ENCODE measurements around the gene RRBP1.

RRBP1 gene

GRCh38 chr20:17614812-17615644, 67.0 kb downstream of the RRBP1 start:
- Histone ChIP-seq H4K8ac (ENCODE audit: low read depth, low read length) (no peak overlapping the region), H4K5ac (ENCODE audit: low read length) (no peak overlapping the region), H3K79me1 (ENCODE audit: low read length) (no peaks in the 10 kb centered on the region), H3K4me3 (ENCODE audit: low read length) (no peak overlapping the region), H3K56ac (ENCODE audit: low read length) (no peak overlapping the region), H3K18ac (ENCODE audit: low read length) (no peak overlapping the region), H2AK5ac (ENCODE audit: low read length) (no peak overlapping the region), H3K4me1 (ENCODE audit: control insufficient read depth, low read depth, low read length) (no peaks in the 10 kb centered on the region), H3K27me3 (ENCODE audit: insufficient read depth, low read length, poor library complexity) (no peaks in the 10 kb centered on the region), H3K79me2 (ENCODE audit: control insufficient read depth, insufficient read depth, low read length) (no peaks in the 10 kb centered on the region), H2BK15ac (replicated peaks; ENCODE audit: low read depth) (no peak overlapping the region), H3K27ac (ENCODE audit: low read depth, low read length) (no peak overlapping the region), H3K36me3 (ENCODE audit: control insufficient read depth, insufficient read depth, low read length) (peaks cover 18% of the 10 kb centered on the region), H3K4ac (ENCODE audit: low read depth, low read length) (no peak overlapping the region), H2BK5ac (ENCODE audit: low read length) (no peak overlapping the region), H3K9ac (ENCODE audit: low read length) (no peak overlapping the region), H3K4me2 (ENCODE audit: low read length) (no peak overlapping the region), H2BK120ac (ENCODE audit: low read depth, low read length) (no peak overlapping the region), H3K23ac (ENCODE audit: low read length) (no peak overlapping the region)
- no CpG with 5 or more reads among the region's 32 CpGs for WGBS (ENCODE audit: extremely low coverage, insufficient coverage, low lambda C conversion rate)
- no peak for DNase-seq

GRCh38 chr20:17614176-17614811, 67.7 kb downstream of the RRBP1 start:
- Histone ChIP-seq H2AK5ac (ENCODE audit: low read length) (no peak overlapping the region), H3K23ac (ENCODE audit: low read length) (no peak overlapping the region), H3K27ac (ENCODE audit: low read depth, low read length) (no peak overlapping the region), H3K56ac (ENCODE audit: low read length) (no peak overlapping the region), H2BK120ac (ENCODE audit: low read depth, low read length) (no peak overlapping the region), H3K4ac (ENCODE audit: low read depth, low read length) (no peak overlapping the region), H3K79me1 (ENCODE audit: low read length) (no peaks in the 10 kb centered on the region), H2BK15ac (replicated peaks; ENCODE audit: low read depth) (no peak overlapping the region), H3K27me3 (ENCODE audit: insufficient read depth, low read length, poor library complexity) (no peaks in the 10 kb centered on the region), H4K8ac (ENCODE audit: low read depth, low read length) (no peak overlapping the region), H2BK5ac (ENCODE audit: low read length) (no peak overlapping the region), H3K9ac (ENCODE audit: low read length) (no peak overlapping the region), H3K18ac (ENCODE audit: low read length) (no peak overlapping the region), H3K4me3 (ENCODE audit: low read length) (no peak overlapping the region), H3K36me3 (ENCODE audit: control insufficient read depth, insufficient read depth, low read length) (peaks cover 14% of the 10 kb centered on the region), H3K4me1 (ENCODE audit: control insufficient read depth, low read depth, low read length) (no peaks in the 10 kb centered on the region), H3K79me2 (ENCODE audit: control insufficient read depth, insufficient read depth, low read length) (no peaks in the 10 kb centered on the region), H4K5ac (ENCODE audit: low read length) (no peak overlapping the region), H3K4me2 (ENCODE audit: low read length) (no peak overlapping the region)
- no CpG with 5 or more reads among the region's 20 CpGs for WGBS (ENCODE audit: extremely low coverage, insufficient coverage, low lambda C conversion rate)
- DNase-seq, result no peak

DNA sequence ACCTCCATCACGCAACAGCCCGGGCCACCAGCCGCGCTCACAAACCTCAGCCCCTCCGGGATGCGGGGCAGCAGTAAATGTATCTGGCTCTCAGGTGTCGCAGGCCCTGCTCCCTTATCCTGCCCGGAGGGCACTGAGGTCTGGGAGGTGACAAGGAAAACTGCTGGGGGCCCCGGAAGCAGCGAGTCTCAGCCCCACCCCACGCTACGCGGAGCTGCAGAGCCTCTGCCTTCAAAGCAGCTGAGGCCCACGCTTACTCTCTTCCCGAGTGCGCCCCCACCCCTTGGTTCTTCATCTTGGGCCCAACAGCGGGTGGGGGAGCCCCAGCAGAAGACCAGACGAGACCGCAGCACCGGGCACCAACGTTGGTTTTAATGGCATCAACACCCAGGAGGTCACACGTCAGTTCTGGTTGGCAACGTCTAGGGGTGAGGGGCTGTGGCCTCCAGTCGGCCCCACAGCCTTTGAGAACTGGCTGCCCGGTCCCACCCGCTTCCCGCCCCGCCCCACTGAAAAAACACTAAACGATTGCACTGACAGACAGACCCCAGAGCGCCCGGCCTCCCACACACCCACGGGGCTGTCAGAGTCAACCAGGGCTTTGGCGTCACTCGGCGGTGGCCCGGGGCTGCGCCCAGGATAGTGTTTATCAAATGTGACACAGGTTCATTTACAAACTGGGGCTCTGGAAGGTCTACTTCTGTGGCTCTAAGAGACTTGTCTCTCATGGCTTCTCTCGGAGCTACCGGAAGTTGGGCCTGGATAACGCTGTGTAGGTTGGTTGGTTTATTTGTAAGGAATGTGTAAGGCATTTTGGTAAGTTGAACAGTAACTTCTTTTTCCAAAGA, 68.5 kb downstream of the RRBP1 start:
- Histone ChIP-seq H3K56ac (ENCODE audit: low read length) (no peak overlapping the region), H3K79me1 (ENCODE audit: low read length) (no peaks in the 10 kb centered on the region), H3K4me3 (ENCODE audit: low read length) (no peak overlapping the region), H2BK120ac (ENCODE audit: low read depth, low read length) (no peak overlapping the region), H2BK5ac (ENCODE audit: low read length) (no peak overlapping the region), H4K8ac (ENCODE audit: low read depth, low read length) (no peak overlapping the region), H3K18ac (ENCODE audit: low read length) (no peak overlapping the region), H3K79me2 (ENCODE audit: control insufficient read depth, insufficient read depth, low read length) (no peaks in the 10 kb centered on the region), H3K9ac (ENCODE audit: low read length) (no peak overlapping the region), H2AK5ac (ENCODE audit: low read length) (no peak overlapping the region), H3K36me3 (ENCODE audit: control insufficient read depth, insufficient read depth, low read length) (peaks cover 14% of the 10 kb centered on the region), H3K23ac (ENCODE audit: low read length) (no peak overlapping the region), H3K4me1 (ENCODE audit: control insufficient read depth, low read depth, low read length) (no peaks in the 10 kb centered on the region), H3K27me3 (ENCODE audit: insufficient read depth, low read length, poor library complexity) (no peaks in the 10 kb centered on the region), H3K4ac (ENCODE audit: low read depth, low read length) (no peak overlapping the region), H3K4me2 (ENCODE audit: low read length) (no peak overlapping the region), H2BK15ac (replicated peaks; ENCODE audit: low read depth) (no peak overlapping the region), H4K5ac (ENCODE audit: low read length) (no peak overlapping the region), H3K27ac (ENCODE audit: low read depth, low read length) (no peak overlapping the region)
- DNase-seq, result no peak
- no CpG with 5 or more reads among the region's 40 CpGs for WGBS (ENCODE audit: extremely low coverage, insufficient coverage, low lambda C conversion rate)

DNA sequence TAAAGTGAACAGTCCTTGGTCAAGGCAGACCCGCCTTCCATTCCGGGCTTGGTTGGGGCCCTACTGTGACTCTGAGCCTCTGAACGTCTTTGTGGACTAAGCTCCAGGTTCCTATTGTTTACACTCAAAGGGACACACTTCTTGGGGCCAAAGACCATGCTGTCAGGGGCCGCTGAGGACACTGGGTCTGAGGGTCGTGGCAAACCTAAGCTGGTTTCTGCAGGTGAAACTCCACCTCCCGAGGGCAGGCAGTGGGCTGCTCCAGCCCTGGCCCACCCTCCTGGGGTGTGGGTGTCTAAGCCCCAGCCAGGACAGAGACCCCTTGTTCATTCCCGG, 69.1 kb downstream of the RRBP1 start:
- WGBS (ENCODE audit: extremely low coverage, insufficient coverage, low lambda C conversion rate), result no CpG with 5 or more reads among the region's 7 CpGs

DNA sequence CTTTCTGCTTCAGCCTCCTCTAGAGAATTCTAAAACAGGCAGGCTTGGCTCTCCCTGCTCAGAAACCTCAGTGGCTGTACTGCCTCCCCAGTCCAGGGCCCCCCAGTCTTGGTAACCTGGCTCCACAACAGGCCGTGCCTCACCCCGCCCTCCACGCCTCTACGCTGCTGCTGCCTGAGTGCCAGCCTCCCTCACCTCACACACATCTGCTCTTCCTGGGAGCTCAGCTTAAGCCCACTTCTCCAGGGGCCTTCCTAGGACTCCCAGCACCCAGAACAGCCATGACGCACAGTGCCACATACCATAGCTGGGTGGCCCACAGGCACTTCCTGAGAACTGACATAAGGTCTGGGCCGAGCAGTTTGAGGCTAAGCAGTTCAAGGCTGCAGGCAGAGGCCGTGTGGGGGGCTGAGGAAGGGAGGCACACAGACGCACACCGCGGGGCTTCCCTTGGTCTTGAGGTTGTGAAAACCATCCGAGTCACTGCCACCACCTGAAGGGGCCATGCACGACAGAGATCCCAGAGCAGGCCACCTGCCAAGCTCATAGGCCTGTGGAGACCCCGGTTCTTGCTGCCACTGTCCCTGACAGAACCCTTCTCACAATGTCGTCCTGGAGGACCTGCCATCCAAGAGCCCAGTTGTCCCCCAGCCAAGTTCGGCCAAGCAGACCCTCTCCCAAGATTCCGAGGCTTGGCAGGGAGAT, 69.6 kb downstream of the RRBP1 start:
- Histone ChIP-seq H3K36me3 (ENCODE audit: control insufficient read depth, insufficient read depth, low read length) (peaks cover 14% of the 10 kb centered on the region), H3K4me3 (ENCODE audit: low read length) (no peak overlapping the region), H4K8ac (ENCODE audit: low read depth, low read length) (no peak overlapping the region), H3K18ac (ENCODE audit: low read length) (no peak overlapping the region), H3K23ac (ENCODE audit: low read length) (no peak overlapping the region), H3K9ac (ENCODE audit: low read length) (no peak overlapping the region), H4K5ac (ENCODE audit: low read length) (no peak overlapping the region), H3K4me2 (ENCODE audit: low read length) (no peak overlapping the region), H3K56ac (ENCODE audit: low read length) (no peak overlapping the region), H3K79me1 (ENCODE audit: low read length) (no peaks in the 10 kb centered on the region), H2AK5ac (ENCODE audit: low read length) (no peak overlapping the region), H3K4me1 (ENCODE audit: control insufficient read depth, low read depth, low read length) (no peaks in the 10 kb centered on the region), H3K4ac (ENCODE audit: low read depth, low read length) (no peak overlapping the region), H2BK5ac (ENCODE audit: low read length) (no peak overlapping the region), H3K27ac (ENCODE audit: low read depth, low read length) (no peak overlapping the region), H2BK15ac (replicated peaks; ENCODE audit: low read depth) (no peak overlapping the region), H3K79me2 (ENCODE audit: control insufficient read depth, insufficient read depth, low read length) (no peaks in the 10 kb centered on the region), H2BK120ac (ENCODE audit: low read depth, low read length) (no peak overlapping the region), H3K27me3 (ENCODE audit: insufficient read depth, low read length, poor library complexity) (no peaks in the 10 kb centered on the region)
- DNase-seq, result no peak
- no CpG with 5 or more reads among the region's 16 CpGs for WGBS (ENCODE audit: extremely low coverage, insufficient coverage, low lambda C conversion rate)

More for the DNA sequence above, 69.1 kb downstream of the RRBP1 start:
- H3K79me1 ChIP-seq (ENCODE audit: low read length), result no peaks in the 10 kb centered on the region
- H2BK120ac ChIP-seq (ENCODE audit: low read depth, low read length), result no peak overlapping the region
- H3K27ac ChIP-seq (ENCODE audit: low read depth, low read length), result no peak overlapping the region
- H3K27me3 ChIP-seq (ENCODE audit: insufficient read depth, low read length, poor library complexity), result no peaks in the 10 kb centered on the region
- H4K8ac ChIP-seq (ENCODE audit: low read depth, low read length), result no peak overlapping the region
- no peak overlapping the region for H2AK5ac ChIP-seq (ENCODE audit: low read length)
- no peak overlapping the region for H3K9ac ChIP-seq (ENCODE audit: low read length)
- no peaks in the 10 kb centered on the region for H3K4me1 ChIP-seq (ENCODE audit: control insufficient read depth, low read depth, low read length)
- H3K36me3 ChIP-seq (ENCODE audit: control insufficient read depth, insufficient read depth, low read length), result peaks cover 14% of the 10 kb centered on the region
- no peak overlapping the region for H3K18ac ChIP-seq (ENCODE audit: low read length)
- no peaks in the 10 kb centered on the region for H3K79me2 ChIP-seq (ENCODE audit: control insufficient read depth, insufficient read depth, low read length)
- H3K4ac ChIP-seq (ENCODE audit: low read depth, low read length), result no peak overlapping the region
- H3K4me3 ChIP-seq (ENCODE audit: low read length), result no peak overlapping the region
- no peak overlapping the region for H3K56ac ChIP-seq (ENCODE audit: low read length)
- H3K23ac ChIP-seq (ENCODE audit: low read length), result no peak overlapping the region
- no peak overlapping the region for H3K4me2 ChIP-seq (ENCODE audit: low read length)
- H2BK15ac ChIP-seq (replicated peaks; ENCODE audit: low read depth), result no peak overlapping the region
- no peak for DNase-seq
- H2BK5ac ChIP-seq (ENCODE audit: low read length), result no peak overlapping the region
- H4K5ac ChIP-seq (ENCODE audit: low read length), result no peak overlapping the region
